BJ (cell line): ENCODE measurements around the gene TRIP11. TPM values are rescaled to one million over a fixed set of nuclear protein-coding genes. Genes with fewer than 3 reads are reported as not detected.
A peak's percentile ranks its signal among the peaks of the same experiment; 100 is the strongest.

Source experiments
- CTCF ChIA-PET: fragments of 350-600 bp; formaldehyde crosslinking; extraction: SDS; loops from one replicate; lab custom pipeline; 2021; ENCODE audit warnings: antibody characterized with exemption, inconsistent platforms; lab: Yijun Ruan, JAX
- POLR2A ChIA-PET: fragments of 300-600 bp; sonication (Branson Sonifier 250); formaldehyde crosslinking; extraction: SDS; loops from one replicate; lab custom pipeline; 2021; ENCODE audit warnings: antibody characterized with exemption; lab: Charles Lee
- DNase-seq: peaks from one replicate; pipeline ENCODE4 v3.0.0-alpha.2; 2011; ENCODE audit warnings: low read depth
- H3K27me3 ChIP-seq: 2 replicates; pipeline ENCODE4 v1.6.0; 2011; ENCODE audit warnings: low read length; ENCODE audit not compliant: control insufficient read depth, insufficient read depth
- H3K36me3 ChIP-seq: 2 replicates; pipeline ENCODE4 v1.5.1; 2011; ENCODE audit warnings: low read length; ENCODE audit not compliant: control insufficient read depth, insufficient read depth
- H3K4me3 ChIP-seq: 2 replicates; pipeline ENCODE4 v1.5.1; 2011; ENCODE audit warnings: low read depth, mild to moderate bottlenecking, control low read depth, low read length
- polyA plus RNA-seq: library from polyadenylated mRNA; depleted of rRNA; stranded (reverse); fragments of >200 nt; gene quantifications from 2 replicates; pipeline ENCODE4 v1.2.3, GENCODE V29; 2011
- TF ChIP-seq, protein P1 (sequence below): IDR thresholded peaks from 2 replicates; pipeline ENCODE4 v1.5.1; 2011; ENCODE audit warnings: low read depth, mild to moderate bottlenecking, control low read depth, inconsistent platforms, low read length, moderate library complexity; ENCODE audit not compliant: insufficient read depth

TRIP11 gene
- polyA plus RNA-seq, 1 experiment: 14.7 TPM

GRCh38 chr14:91955168-91955567 lies 84.7 kb downstream of the TRIP11 start:
- no peak for DNase-seq
- no peaks in the 10 kb centered on the region for H3K36me3 ChIP-seq
- no peak overlapping the region for H3K4me3 ChIP-seq
- CTCF ChIA-PET: interaction anchor here (1.1 kb wide), 1 partner anchor 42 kb away, joined by 5 read pairs; no protein-coding TSS in a partner anchor
- H3K27me3 ChIP-seq: no peaks in the 10 kb centered on the region
- POLR2A ChIA-PET: no interaction called here
- TF ChIP-seq, protein P1, sequence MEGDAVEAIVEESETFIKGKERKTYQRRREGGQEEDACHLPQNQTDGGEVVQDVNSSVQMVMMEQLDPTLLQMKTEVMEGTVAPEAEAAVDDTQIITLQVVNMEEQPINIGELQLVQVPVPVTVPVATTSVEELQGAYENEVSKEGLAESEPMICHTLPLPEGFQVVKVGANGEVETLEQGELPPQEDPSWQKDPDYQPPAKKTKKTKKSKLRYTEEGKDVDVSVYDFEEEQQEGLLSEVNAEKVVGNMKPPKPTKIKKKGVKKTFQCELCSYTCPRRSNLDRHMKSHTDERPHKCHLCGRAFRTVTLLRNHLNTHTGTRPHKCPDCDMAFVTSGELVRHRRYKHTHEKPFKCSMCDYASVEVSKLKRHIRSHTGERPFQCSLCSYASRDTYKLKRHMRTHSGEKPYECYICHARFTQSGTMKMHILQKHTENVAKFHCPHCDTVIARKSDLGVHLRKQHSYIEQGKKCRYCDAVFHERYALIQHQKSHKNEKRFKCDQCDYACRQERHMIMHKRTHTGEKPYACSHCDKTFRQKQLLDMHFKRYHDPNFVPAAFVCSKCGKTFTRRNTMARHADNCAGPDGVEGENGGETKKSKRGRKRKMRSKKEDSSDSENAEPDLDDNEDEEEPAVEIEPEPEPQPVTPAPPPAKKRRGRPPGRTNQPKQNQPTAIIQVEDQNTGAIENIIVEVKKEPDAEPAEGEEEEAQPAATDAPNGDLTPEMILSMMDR: no peak

- CTCF ChIA-PET: no interaction called here
- no peaks in the 10 kb centered on the region for H3K27me3 ChIP-seq
- DNase-seq: no peak
- no peak overlapping the region for H3K4me3 ChIP-seq
- H3K36me3 ChIP-seq: no peaks in the 10 kb centered on the region
- TF ChIP-seq, protein P1: no peak
- POLR2A ChIA-PET: interaction anchor here (0.5 kb wide), 1 partner anchor 11 kb away, joined by 3 read pairs; no protein-coding TSS in a partner anchor
Observed at GRCh38 chr14:91953170-91953985, 86.5 kb downstream of the TRIP11 start.

GRCh38 chr14:91947475-91948184 lies 92.2 kb downstream of the TRIP11 start, which contains the start of gene FBLN5:
FBLN5 (minus strand) TSS chr14:91947694; CDS start chr14:91947229, 465 bp downstream.
- no peaks in the 10 kb centered on the region for H3K27me3 ChIP-seq
- CTCF ChIA-PET: interaction anchor here (1.1 to 1.3 kb wide), 2 partner anchors 43 to 162 kb away, joined by 3 to 4 read pairs; no protein-coding TSS in a partner anchor
- POLR2A ChIA-PET: interaction anchor here (0.7 to 1.1 kb wide), 2 partner anchors 9 to 16 kb away, joined by 3 read pairs; no protein-coding TSS in a partner anchor
- H3K4me3 ChIP-seq: peak within 1 kb of the TSS; percentile 80
- H3K36me3 ChIP-seq: no peaks in the 10 kb centered on the region; the same call in 1 of the 2 replicates
- peak; percentile 82 for DNase-seq
- TF ChIP-seq, protein P1: no peak

- POLR2A ChIA-PET: interaction anchor here (1.1 kb wide), 1 partner anchor 17 kb away, joined by 3 read pairs; no protein-coding TSS in a partner anchor
- no peaks in the 10 kb centered on the region for H3K27me3 ChIP-seq
- TF ChIP-seq, protein P1: no peak
Observed at GRCh38 chr14:91946622-91947474, 93.0 kb downstream of the TRIP11 start.

More at GRCh38 chr14:91946622-91947474, 93.0 kb downstream of the TRIP11 start:
- peak overlapping the region; percentile 80 for H3K4me3 ChIP-seq
- DNase-seq: no peak
- CTCF ChIA-PET: interaction anchor here (0.9 to 2.5 kb wide), 5 partner anchors 15 to 161 kb away, joined by 3 to 18 read pairs (median 3); no protein-coding TSS in a partner anchor
- H3K36me3 ChIP-seq: peaks cover 4% of the 10 kb centered on the region; the same call in 1 of the 2 replicates
